Mesothelial cell of epicardium (in vitro differentiated cells): ENCODE measurements around the gene TCEANC. TPM values are rescaled to one million over a fixed set of nuclear protein-coding genes. Genes with fewer than 3 reads are reported as not detected.

Experiments
- DNase-seq, 2 experiments: peaks; one replicate each; pipeline ENCODE4 v3.0.0; 2021; ENCODE audit warnings: low spot score in 2 of 2; ENCODE audit not compliant: unreplicated experiment in 2 of 2
- H3K27ac Mint-ChIP-seq: 2 replicates; pipeline ENCODE4 v1.8.0; 2021; ENCODE audit warnings: mixed read lengths
- H3K27me3 Mint-ChIP-seq: 2 replicates; pipeline ENCODE4 v1.8.0; 2021; ENCODE audit warnings: low read depth, mixed read lengths
- H3K36me3 Mint-ChIP-seq: 2 replicates; pipeline ENCODE4 v1.8.0; 2021; ENCODE audit warnings: mixed read lengths
- H3K4me1 Mint-ChIP-seq: 2 replicates; pipeline ENCODE4 v1.8.0; 2021; ENCODE audit warnings: mixed read lengths
- H3K4me3 Mint-ChIP-seq: 2 replicates; pipeline ENCODE4 v1.8.0; 2021; ENCODE audit warnings: mild to moderate bottlenecking, moderate library complexity, mixed read lengths
- H3K9me3 Mint-ChIP-seq: 2 replicates; pipeline ENCODE4 v1.8.0; 2021; ENCODE audit warnings: mixed read lengths
- CTCF ChIP-seq: fragments of 200-600 bp; sonication (generic); IDR thresholded peaks from one replicate; pipeline ENCODE4 v1.5.0; 2021; ENCODE audit warnings: antibody characterized with exemption; ENCODE audit not compliant: unreplicated experiment
- total RNA-seq: library from RNA; stranded (reverse); gene quantifications from 3 replicates; pipeline ENCODE4 v1.2.1, GENCODE V29; 2021

The TCEANC gene
- total RNA-seq, 1 donor from 2014 or later = 3.8 TPM

DNA sequence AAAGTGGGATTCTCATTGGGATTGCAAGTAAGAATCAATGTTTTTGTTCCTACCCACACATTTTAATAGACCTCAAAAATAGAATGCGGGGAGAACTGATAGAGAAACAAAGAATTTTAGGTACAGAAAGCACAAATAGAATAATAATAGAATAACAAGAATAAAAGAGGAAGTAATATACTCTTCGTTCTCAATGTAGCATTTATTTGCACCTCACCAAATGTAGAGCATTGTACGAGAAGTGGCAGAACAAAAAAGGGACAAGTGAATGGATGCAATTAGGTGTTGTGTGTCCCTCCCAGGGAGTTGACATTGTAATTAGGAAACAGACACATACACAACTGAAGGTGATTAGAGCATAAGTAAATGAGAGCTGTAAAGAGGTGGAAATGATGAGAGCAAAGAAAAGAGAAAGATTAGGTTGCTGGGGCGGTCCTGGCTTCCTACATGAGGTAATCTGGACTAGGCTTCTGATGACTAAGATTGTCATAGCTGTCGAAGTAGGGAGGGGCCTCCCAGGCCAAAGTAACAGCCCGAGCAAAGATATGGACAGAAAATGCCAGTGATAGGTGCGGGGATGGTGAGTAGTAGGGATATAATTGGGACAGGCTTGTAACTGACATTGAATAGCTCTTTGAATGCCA, 46.4 kb downstream of the TCEANC start:
- no peak for TF ChIP-seq CTCF
- no peak overlapping the region for H3K4me3 Mint-ChIP-seq
- peaks cover 4% of the 10 kb centered on the region for H3K36me3 Mint-ChIP-seq
- peaks cover 24% of the 10 kb centered on the region for H3K9me3 Mint-ChIP-seq
- H3K4me1 Mint-ChIP-seq = peaks cover 24% of the 10 kb centered on the region
- H3K27ac Mint-ChIP-seq = no peak overlapping the region
- H3K27me3 Mint-ChIP-seq = no peaks in the 10 kb centered on the region
- DNase-seq = no peak

DNA sequence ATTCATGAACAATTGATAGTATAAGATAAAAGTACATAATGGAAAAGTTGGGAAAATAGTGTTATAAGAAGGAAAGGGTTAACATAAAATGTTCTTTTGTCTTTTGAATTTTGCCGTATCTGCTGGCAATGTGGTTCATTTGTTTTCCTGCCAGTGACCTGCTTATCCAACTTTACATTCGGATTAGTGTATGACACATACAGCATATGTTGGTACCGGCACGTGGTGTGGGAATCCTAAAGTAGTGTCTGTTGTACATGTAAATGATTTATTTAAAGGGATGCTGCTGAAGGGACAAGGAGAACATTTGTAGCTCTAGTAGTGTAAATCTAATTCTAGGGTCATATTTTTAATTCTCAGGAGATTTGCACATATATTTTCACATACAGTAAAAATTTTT, 47.4 kb downstream of the TCEANC start:
- H3K4me1 Mint-ChIP-seq = peaks cover 15% of the 10 kb centered on the region
- peaks cover 19% of the 10 kb centered on the region for H3K9me3 Mint-ChIP-seq
- no peak overlapping the region for H3K27ac Mint-ChIP-seq
- H3K4me3 Mint-ChIP-seq = no peak overlapping the region
- no peaks in the 10 kb centered on the region for H3K27me3 Mint-ChIP-seq
- H3K36me3 Mint-ChIP-seq = peaks cover 4% of the 10 kb centered on the region
- no peak for DNase-seq
- no peak for TF ChIP-seq CTCF

- Mint-ChIP-seq H3K27ac (no peak overlapping the region), H3K4me3 (no peak overlapping the region), H3K9me3 (peaks cover 18% of the 10 kb centered on the region), H3K27me3 (no peaks in the 10 kb centered on the region), H3K4me1 (peaks cover 8% of the 10 kb centered on the region), H3K36me3 (peaks cover 4% of the 10 kb centered on the region)
- no peak for DNase-seq
- no peak for TF ChIP-seq CTCF
Observed at GRCh38 chrX:13702111-13702789, 49.3 kb downstream of the TCEANC start.

DNA sequence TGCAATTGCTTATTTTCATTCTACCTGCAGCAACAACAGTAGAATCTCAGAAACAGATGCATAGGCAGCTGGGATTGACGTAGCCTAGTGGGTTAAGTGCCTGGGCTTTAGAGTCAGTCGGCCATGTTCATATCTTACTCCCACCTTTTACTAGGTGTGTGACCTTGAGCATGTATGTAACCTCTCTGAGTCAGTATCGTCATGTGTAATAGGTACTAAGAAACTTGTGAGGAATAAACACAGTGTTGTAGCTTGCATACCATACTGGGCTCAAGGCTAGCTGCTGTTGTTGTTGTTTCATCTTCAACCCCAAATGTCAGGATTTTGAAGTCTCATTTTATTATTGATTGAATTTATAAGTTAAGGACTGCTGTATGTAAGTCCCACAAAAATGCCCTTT, 50.2 kb downstream of the TCEANC start:
- no peak overlapping the region for H3K27ac Mint-ChIP-seq

DNA sequence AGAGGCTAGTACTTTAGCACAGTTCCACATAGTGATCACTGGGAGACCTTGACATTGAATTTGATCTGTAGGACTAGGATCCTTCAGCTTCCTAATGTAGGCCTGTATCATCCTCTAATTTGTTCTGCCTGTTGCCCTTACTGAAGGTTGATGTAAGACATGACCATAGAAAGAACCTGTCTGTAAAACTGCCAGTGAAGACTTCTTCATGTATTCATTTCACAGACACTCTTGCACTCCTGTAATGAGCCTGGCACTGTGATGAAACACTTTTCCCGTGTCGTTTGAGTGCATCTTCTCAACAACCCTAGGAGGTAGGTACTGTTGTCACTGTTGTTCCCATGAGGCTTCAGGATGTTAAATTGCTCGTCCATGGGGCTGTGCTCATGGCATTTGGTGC, 50.6 kb downstream of the TCEANC start:
- TF ChIP-seq CTCF = no peak
- no peaks in the 10 kb centered on the region for H3K4me1 Mint-ChIP-seq
- peaks cover 16% of the 10 kb centered on the region for H3K9me3 Mint-ChIP-seq
- H3K27ac Mint-ChIP-seq = no peak overlapping the region
- DNase-seq = no peak
- H3K4me3 Mint-ChIP-seq = no peak overlapping the region
- H3K36me3 Mint-ChIP-seq = peaks cover 6% of the 10 kb centered on the region
- no peaks in the 10 kb centered on the region for H3K27me3 Mint-ChIP-seq

More for the DNA sequence above, 50.2 kb downstream of the TCEANC start:
- Mint-ChIP-seq H3K36me3 (peaks cover 4% of the 10 kb centered on the region), H3K9me3 (peaks cover 16% of the 10 kb centered on the region), H3K4me3 (no peak overlapping the region), H3K27me3 (no peaks in the 10 kb centered on the region), H3K4me1 (peaks cover 4% of the 10 kb centered on the region)
- no peak for DNase-seq
- no peak for TF ChIP-seq CTCF
